ENCODE data around the gene ZBP1.

DNA sequence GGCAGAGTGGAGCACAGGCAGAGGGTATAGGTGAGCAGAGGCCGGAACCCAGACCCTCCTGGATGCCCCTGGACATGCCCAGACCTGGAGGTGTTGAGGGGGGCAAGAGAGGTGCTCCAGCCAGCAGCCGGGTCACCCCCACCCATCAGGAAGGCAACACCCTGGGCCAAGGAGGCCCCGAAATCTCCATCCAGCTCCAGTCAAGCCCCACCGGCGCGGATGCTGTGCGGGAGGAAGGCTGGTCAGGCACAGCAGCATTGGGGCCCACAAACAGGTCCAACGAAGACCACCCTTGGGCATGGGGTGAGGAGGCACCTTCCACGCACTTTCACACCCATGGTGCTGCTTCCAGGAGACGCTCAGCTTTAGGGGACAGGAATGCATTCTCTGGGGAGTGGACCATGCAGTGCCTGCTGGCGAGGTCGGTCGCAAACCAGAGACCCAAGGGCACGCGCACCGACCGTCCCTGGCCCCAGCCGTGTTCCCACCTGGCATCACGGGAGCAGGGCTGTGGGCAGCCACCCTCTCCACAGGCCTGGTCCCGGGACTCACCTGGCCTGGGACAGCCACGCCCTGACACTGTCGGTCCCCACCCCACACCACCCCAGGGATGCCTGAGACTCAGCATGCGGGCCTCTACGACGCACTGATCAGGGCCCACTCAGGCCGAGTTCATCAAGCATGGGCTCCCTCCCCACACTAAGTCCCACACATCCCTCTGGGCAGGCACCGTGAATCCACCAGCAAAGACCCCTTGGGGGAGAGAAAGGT is 43.6 kb upstream of the ZBP1 start:
- TF ChIP-seq POLR2AphosphoS5 (IDR thresholded peaks at IDR 0.05; ENCODE audit: borderline replicate concordance, low read depth, low read length) (no peak), EZH2 (IDR thresholded peaks at IDR 0.05) (no peak), FOXP2 (optimal IDR thresholded peaks at IDR 0.05; ENCODE audit: control extremely low read depth, extremely low read length, insufficient read depth) (no peak)

Data from SK-N-MC (cell line).